ENCODE results near the gene TPCN1.

Gene TPCN1

GRCh38 chr12:113239811-113240331 is 18.6 kb downstream of the TPCN1 start:
- in situ Hi-C loops (cut with MboI; ENCODE audit: low pct_unique_long_range_greater_than_20kb, low sequenced_read_pairs, unreplicated experiment) = no loop called here
- TF ChIP-seq CTCF (IDR thresholded peaks at IDR 0.05; ENCODE audit: extremely low read depth, insufficient read depth, missing control alignments) = no peak
- DNase-seq (ENCODE audit: low spot score) = no peak

- no peak for TF ChIP-seq CTCF (IDR thresholded peaks at IDR 0.05; ENCODE audit: extremely low read depth, insufficient read depth, missing control alignments)
- DNase-seq (ENCODE audit: low spot score) = no peak
- in situ Hi-C loops (cut with MboI; ENCODE audit: low pct_unique_long_range_greater_than_20kb, low sequenced_read_pairs, unreplicated experiment) = no loop called here
Measured at GRCh38 chr12:113240395-113240794, 19.1 kb downstream of the TPCN1 start.

- no peak for TF ChIP-seq CTCF (IDR thresholded peaks at IDR 0.05; ENCODE audit: extremely low read depth, insufficient read depth, missing control alignments)
- in situ Hi-C loops (cut with MboI; ENCODE audit: low pct_unique_long_range_greater_than_20kb, low sequenced_read_pairs, unreplicated experiment) = no loop called here
- DNase-seq (ENCODE audit: low spot score) = no peak
Measured at GRCh38 chr12:113241191-113242025, 20.1 kb downstream of the TPCN1 start.

- DNase-seq (ENCODE audit: low spot score) = no peak
- in situ Hi-C loops (cut with MboI; ENCODE audit: low pct_unique_long_range_greater_than_20kb, low sequenced_read_pairs, unreplicated experiment) = no loop called here
Measured at GRCh38 chr12:113242026-113242418, 20.8 kb downstream of the TPCN1 start.

GRCh38 chr12:113242560-113242959 is 21.3 kb downstream of the TPCN1 start:
- TF ChIP-seq CTCF (IDR thresholded peaks at IDR 0.05; ENCODE audit: extremely low read depth, insufficient read depth, missing control alignments) = no peak
- in situ Hi-C loops (cut with MboI; ENCODE audit: low pct_unique_long_range_greater_than_20kb, low sequenced_read_pairs, unreplicated experiment) = no loop called here

More at GRCh38 chr12:113242026-113242418, 20.8 kb downstream of the TPCN1 start:
- TF ChIP-seq CTCF (IDR thresholded peaks at IDR 0.05; ENCODE audit: extremely low read depth, insufficient read depth, missing control alignments) = no peak

GRCh38 chr12:113244047-113244460 is 22.8 kb downstream of the TPCN1 start:
- in situ Hi-C loops (cut with MboI; ENCODE audit: low pct_unique_long_range_greater_than_20kb, low sequenced_read_pairs, unreplicated experiment) = no loop called here
- TF ChIP-seq CTCF (IDR thresholded peaks at IDR 0.05; ENCODE audit: extremely low read depth, insufficient read depth, missing control alignments) = no peak
- no peak for DNase-seq (ENCODE audit: low spot score)

More at GRCh38 chr12:113242560-113242959, 21.3 kb downstream of the TPCN1 start:
- no peak for DNase-seq (ENCODE audit: low spot score)
